ENCODE results near the gene CASQ2.

- TF ChIP-seq POLR2A (IDR thresholded peaks at IDR 0.05) = no peak
- peak in 5 of 6 experiments; percentile 29 to 71 (median 52) for TF ChIP-seq CTCF (IDR thresholded peaks at IDR 0.05)
Observed at GRCh38 chr1:115764541-115764940, 4.0 kb downstream of the CASQ2 start.
